22Rv1 (cell line): ENCODE data around the gene FGF18.

Experiments used
- CTCF ChIP-seq: fragments of 450-650 bp; IDR thresholded peaks from 2 replicates; pipeline ENCODE4 v1.5.1; 2017; ENCODE audit warnings: mild to moderate bottlenecking
- ZFX ChIP-seq: fragments of 450-650 bp; IDR thresholded peaks from 2 replicates; pipeline ENCODE4 v1.6.1; 2017; ENCODE audit warnings: antibody characterized with exemption, borderline replicate concordance

- no peak for TF ChIP-seq CTCF
- TF ChIP-seq ZFX, result no peak
Observed at GRCh38 chr5:171505473-171506043, 86.1 kb downstream of the FGF18 start.
